Suppressor macrophage (primary cell): Measurements from ENCODE around the gene COL8A1.
"Not testable (repeated sequence)": the region's sequence is repeated elsewhere in the genome, so short reads cannot be mapped to it uniquely, and the experiment has no call there.

Experiments
- DNase-seq, 4 experiments: peaks; one replicate each; pipeline ENCODE4 v3.0.0-alpha.2; 2020 to 2022

COL8A1 gene

GRCh38 chr3:99710094-99710493, 71.7 kb downstream of the COL8A1 start:
- DNase-seq: no peak

GRCh38 chr3:99711351-99711750, 73.0 kb downstream of the COL8A1 start:
- DNase-seq: no peak

GRCh38 chr3:99712291-99712954, 74.0 kb downstream of the COL8A1 start:
- no peak for DNase-seq

- no peak for DNase-seq
These were observed 75.0 kb downstream of the COL8A1 start for GRCh38 chr3:99713440-99713839.

- DNase-seq: no peak
These were observed 75.8 kb downstream of the COL8A1 start for GRCh38 chr3:99714146-99714545.

DNA sequence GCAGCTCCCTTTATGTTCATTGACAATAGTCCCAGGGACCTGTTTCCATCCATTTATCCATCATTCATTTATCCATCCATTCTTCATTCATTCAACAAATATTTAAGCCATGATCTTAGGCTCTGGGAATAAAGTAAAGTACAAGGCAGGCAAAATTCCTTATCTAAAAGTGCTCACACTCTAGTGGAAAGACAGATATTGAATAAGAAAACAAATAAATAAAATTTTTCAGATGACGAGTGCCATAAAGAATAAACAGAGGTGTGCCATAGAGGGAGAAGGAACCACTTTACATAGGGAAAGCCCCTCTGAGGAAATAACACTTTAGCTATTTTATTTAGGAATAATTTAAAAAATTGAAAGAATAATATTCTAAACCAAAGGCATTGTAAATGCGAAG, 76.2 kb downstream of the COL8A1 start:
- DNase-seq: no peak

DNA sequence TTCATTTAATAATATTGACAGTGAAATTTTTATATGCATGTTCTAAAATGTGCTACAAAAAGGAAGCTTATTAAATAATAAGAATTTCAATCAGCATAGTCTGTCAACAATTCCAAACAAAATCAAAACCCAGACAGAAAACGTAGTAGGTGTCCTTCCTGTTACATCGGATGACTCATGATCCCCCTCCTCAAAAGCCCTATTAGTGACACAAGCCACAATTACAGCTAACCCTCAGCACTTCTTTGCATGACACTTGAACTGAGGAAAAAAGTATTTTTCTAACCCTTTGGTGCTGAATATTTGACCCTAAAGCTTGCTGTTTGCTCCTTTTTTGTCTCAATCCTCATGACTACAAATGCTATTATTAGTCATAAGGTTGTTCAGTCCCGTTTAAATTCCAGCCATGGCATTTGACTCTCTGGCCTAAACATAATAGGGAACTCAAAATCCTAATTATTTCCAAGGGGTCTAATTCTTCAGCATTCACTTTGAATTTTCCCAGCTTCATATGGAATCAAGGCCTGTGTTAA, 78.1 kb downstream of the COL8A1 start:
- no peak for DNase-seq

DNA sequence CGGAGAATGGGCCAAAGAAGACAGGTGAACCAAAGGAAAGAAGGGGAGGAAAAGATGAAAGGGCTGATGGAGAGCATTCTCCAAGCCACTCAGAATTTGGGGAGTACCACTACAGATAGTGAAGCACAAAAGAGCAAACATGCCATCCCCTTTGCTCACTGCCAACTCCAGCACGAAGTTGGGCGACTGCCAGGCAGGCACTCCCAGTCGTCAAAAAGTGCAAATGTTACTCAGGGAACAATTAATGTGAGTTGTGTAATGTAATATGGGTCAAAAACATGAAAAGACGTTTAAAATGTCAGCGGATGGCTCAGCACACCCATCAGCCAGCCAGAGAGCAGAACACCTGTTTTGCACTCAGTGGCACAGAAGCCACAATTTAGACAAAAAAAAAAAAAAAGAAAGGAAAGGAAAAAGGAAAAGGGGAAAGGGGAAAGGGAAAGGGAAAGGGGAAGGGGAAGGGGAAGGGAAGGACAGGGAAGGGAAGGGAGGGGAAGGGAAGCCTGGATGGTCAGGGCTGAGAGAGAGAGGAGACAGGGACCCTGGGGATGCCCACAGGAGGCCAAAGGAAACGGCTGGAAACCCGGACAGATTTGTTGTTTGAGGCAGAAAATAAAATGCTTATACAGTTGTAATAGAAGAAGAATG, 82.7 kb downstream of the COL8A1 start:
- no peak for DNase-seq

- no peak for DNase-seq
These were observed 83.2 kb downstream of the COL8A1 start for GRCh38 chr3:99721633-99722007.

DNA sequence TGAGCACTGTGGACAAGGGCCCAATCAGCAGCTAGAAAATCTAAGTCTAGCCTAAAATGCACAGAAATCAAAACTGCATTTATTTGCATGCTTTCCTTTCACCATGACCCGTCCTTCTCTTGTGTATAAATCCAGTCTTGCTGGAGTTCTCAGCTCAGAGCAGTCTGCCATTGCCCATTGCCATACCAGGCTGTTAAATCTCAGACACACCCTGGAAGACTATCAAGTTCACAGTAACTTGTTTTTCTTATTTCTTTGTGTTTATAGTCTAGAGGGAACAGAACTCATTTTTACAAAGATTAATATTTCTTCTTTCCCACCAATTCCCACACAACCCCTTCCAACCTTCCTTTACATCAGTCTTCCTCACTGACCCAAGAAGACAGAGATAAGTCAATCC, 85.9 kb downstream of the COL8A1 start:
- no peak for DNase-seq

- no peak for DNase-seq
These were observed 92.5 kb downstream of the COL8A1 start for GRCh38 chr3:99730870-99731269.

GRCh38 chr3:99731499-99731898, 93.1 kb downstream of the COL8A1 start:
- no peak for DNase-seq

GRCh38 chr3:99740371-99740770, 102.0 kb downstream of the COL8A1 start:
- DNase-seq: not testable (repeated sequence)

- no peak for DNase-seq
These were observed 103.2 kb downstream of the COL8A1 start for GRCh38 chr3:99741588-99741987.

DNA sequence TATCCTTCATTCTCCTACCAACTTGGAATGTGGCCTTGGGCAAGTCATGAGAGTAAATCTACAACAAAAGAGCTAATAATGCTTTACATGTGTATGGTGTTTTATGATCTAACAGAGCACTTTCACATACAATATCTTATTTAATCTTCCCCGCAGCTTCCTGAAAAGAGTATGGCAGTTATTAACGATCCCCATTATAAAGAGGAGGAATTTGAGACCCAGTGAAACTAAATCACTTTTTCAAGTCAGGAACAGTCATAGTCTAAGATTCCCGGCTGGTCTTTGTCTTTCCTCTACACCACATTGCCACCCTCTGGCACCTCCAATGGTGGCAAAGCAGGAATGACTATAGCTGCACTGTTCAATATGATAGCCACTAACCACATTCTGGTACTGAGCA, 109.5 kb downstream of the COL8A1 start:
- no peak for DNase-seq

GRCh38 chr3:99751649-99752048, 113.3 kb downstream of the COL8A1 start:
- no peak for DNase-seq

DNA sequence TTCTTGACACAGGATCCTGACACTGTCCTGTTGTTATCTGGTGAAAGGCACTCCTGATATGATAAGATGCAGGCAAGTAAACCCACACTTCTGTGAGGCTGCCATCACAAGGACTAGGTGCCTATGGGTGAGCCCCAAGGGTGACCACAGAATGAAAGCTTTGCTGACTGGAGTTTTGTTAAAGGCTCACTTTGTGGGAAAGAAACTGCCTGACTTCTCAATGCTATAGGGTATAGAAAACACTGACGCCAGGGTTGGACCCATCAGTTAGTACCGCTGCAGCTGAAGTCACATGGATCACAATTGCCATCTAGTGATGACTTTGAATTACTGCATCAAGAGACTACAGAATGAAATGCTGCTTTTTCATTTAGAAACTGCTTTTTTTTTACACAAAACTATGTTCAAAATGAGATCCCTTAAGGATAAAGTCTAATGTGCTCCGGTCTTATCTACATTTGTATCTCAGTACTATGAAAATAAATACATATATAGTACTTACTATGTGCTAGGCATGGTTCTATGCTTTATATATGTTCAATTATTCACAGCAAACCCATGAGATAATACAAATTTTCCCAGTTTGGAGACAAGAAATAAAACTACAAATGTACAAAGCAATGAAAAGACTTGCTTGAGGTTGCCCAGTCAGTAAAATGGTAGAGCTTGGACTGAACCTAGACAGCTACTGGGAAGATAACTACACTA, 115.0 kb downstream of the COL8A1 start:
- peak; percentile 5 to 45 (median 32) for DNase-seq

- no peak for DNase-seq
These were observed 117.4 kb downstream of the COL8A1 start for GRCh38 chr3:99755831-99756230.

GRCh38 chr3:99757966-99758365, 119.6 kb downstream of the COL8A1 start:
- DNase-seq: no peak

DNA sequence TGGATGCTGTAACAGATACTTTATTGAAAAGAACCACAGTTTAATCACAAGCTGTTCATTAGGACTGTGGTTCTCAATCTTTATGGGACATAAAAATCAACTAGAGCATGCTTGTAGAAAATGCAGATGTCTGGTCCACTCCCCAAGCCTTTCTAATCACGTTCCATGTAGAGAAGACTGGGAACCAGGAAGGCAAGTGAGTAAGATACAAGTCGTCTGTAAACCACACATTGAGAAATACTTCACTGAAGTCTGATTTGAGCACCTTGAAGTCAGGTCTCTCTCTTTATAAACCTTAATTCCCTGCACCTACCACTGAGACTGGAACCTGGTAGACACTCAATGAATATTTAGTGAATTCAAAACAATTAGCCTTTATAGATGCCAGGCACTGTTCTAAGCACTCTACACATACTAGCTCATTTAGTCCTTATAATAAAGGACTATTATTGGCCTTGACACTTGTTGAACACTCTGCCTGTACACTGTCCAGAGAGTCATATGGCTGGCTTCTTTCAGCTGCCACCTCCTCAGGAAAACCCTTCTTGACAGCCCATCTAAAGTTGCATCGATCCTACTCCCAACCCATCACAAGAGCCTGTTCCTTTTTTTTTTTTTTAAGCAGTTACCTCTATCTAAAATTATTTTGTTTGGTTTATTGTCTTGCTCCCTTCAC, 120.2 kb downstream of the COL8A1 start:
- DNase-seq: no peak

DNA sequence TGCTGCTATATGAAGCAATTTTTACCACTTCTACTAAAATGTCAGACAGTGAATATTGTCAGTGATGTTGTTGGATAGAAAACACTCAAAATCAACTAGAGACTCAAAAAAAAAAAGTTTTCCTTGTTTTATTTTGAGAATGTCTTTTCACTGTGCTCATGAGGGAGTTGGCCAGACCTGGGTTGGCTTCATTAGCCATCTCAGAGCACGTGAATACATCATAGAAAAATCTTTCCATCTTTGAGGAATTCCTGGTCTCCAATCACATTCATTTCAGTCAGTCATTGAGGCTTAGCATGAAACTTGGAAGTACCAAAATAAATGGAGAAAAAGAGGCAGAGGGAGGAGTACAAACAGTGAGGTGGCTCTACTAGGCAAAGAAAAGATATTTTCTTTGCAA, 121.6 kb downstream of the COL8A1 start:
- DNase-seq: no peak

GRCh38 chr3:99760629-99761028, 122.2 kb downstream of the COL8A1 start:
- DNase-seq: no peak
